Measurements from ENCODE around the gene PLXNA4. TPM values are rescaled to one million over a fixed set of nuclear protein-coding genes. Genes with fewer than 3 reads are reported as not detected.

Gene PLXNA4
- total RNA-seq, 4 donors from 2014 or later = 5.1 to 7.0 (median 5.3) TPM

GRCh38 chr7:132504071-132504470 lies 72.2 kb downstream of the PLXNA4 start:
- 87 to 93% methylated on average over 5 of the region's 5 CpGs for WGBS, 2 donors
- intact Hi-C loops (cut with DNase I; ENCODE audit: low total_unique reads) = no loop called here
- TF ChIP-seq POLR2A (IDR thresholded peaks at IDR 0.05) (no peak), CTCF (IDR thresholded peaks at IDR 0.05) (no peak)
- DNase-seq (ENCODE audit: low spot score in 2 of 2) = no peak
- H3K4me3 ChIP-seq (ENCODE audit: low read depth, poor library complexity, severe bottlenecking) = no peak overlapping the region

- TF ChIP-seq CTCF (IDR thresholded peaks at IDR 0.05) (no peak), POLR2A (IDR thresholded peaks at IDR 0.05) (no peak)
- intact Hi-C loops (cut with DNase I; ENCODE audit: low total_unique reads) = no loop called here
- DNase-seq (ENCODE audit: low spot score in 2 of 2) = no peak
- no peak overlapping the region for H3K4me3 ChIP-seq (ENCODE audit: low read depth, poor library complexity, severe bottlenecking)
These were observed 72.9 kb downstream of the PLXNA4 start for GRCh38 chr7:132503415-132503814.

- DNase-seq (ENCODE audit: low spot score in 2 of 2) = no peak
- 85 to 93% methylated on average over 7 of the region's 7 CpGs for WGBS, 2 donors
- H3K4me3 ChIP-seq (ENCODE audit: low read depth, poor library complexity, severe bottlenecking) = no peak overlapping the region
- TF ChIP-seq POLR2A (IDR thresholded peaks at IDR 0.05) (no peak), CTCF (IDR thresholded peaks at IDR 0.05) (no peak)
- intact Hi-C loops (cut with DNase I; ENCODE audit: low total_unique reads) = no loop called here
These were observed 74.3 kb downstream of the PLXNA4 start for GRCh38 chr7:132501956-132502355.

GRCh38 chr7:132500727-132501440 lies 75.4 kb downstream of the PLXNA4 start:
- TF ChIP-seq POLR2A (IDR thresholded peaks at IDR 0.05) (no peak), CTCF (IDR thresholded peaks at IDR 0.05) (no peak)
- WGBS, 2 donors = 57% methylated on average over 10 of the region's 10 CpGs
- intact Hi-C loops (cut with DNase I; ENCODE audit: low total_unique reads) = no loop called here
- H3K4me3 ChIP-seq (ENCODE audit: low read depth, poor library complexity, severe bottlenecking) = no peak overlapping the region
- DNase-seq (ENCODE audit: low spot score in 2 of 2) = peak in 1 of 2 donors; percentile 55

GRCh38 chr7:132499487-132499886 lies 76.8 kb downstream of the PLXNA4 start:
- TF ChIP-seq CTCF (IDR thresholded peaks at IDR 0.05) (no peak), POLR2A (IDR thresholded peaks at IDR 0.05) (no peak)
- 89 to 96% methylated on average over 5 of the region's 5 CpGs for WGBS, 2 donors
- no peak overlapping the region for H3K4me3 ChIP-seq (ENCODE audit: low read depth, poor library complexity, severe bottlenecking)
- intact Hi-C loops (cut with DNase I; ENCODE audit: low total_unique reads) = no loop called here
- no peak for DNase-seq (ENCODE audit: low spot score in 2 of 2)

GRCh38 chr7:132499065-132499464 lies 77.2 kb downstream of the PLXNA4 start:
- DNase-seq (ENCODE audit: low spot score in 2 of 2) = no peak
- intact Hi-C loops (cut with DNase I; ENCODE audit: low total_unique reads) = no loop called here
- H3K4me3 ChIP-seq (ENCODE audit: low read depth, poor library complexity, severe bottlenecking) = no peak overlapping the region
- no peak for TF ChIP-seq POLR2A (IDR thresholded peaks at IDR 0.05)
- TF ChIP-seq CTCF (IDR thresholded peaks at IDR 0.05) = no peak
- 68 to 85% methylated on average over 3 of the region's 3 CpGs for WGBS, 2 donors

Measured in lower leg skin (tissue), 4 donors.